NOMO-1 treated with DMSO at 0.1 percent for 48 hours (cell line): ENCODE data around the gene MYL4.
"Not testable (repeated sequence)": the region's sequence is repeated elsewhere in the genome, so short reads cannot be mapped to it uniquely, and the experiment has no call there.

Source experiments
- DNase-seq: peaks from one replicate; lab custom pipeline; 2025; ENCODE audit not compliant: unreplicated experiment; lab: John Stamatoyannopoulos, UW

MYL4 gene

DNA sequence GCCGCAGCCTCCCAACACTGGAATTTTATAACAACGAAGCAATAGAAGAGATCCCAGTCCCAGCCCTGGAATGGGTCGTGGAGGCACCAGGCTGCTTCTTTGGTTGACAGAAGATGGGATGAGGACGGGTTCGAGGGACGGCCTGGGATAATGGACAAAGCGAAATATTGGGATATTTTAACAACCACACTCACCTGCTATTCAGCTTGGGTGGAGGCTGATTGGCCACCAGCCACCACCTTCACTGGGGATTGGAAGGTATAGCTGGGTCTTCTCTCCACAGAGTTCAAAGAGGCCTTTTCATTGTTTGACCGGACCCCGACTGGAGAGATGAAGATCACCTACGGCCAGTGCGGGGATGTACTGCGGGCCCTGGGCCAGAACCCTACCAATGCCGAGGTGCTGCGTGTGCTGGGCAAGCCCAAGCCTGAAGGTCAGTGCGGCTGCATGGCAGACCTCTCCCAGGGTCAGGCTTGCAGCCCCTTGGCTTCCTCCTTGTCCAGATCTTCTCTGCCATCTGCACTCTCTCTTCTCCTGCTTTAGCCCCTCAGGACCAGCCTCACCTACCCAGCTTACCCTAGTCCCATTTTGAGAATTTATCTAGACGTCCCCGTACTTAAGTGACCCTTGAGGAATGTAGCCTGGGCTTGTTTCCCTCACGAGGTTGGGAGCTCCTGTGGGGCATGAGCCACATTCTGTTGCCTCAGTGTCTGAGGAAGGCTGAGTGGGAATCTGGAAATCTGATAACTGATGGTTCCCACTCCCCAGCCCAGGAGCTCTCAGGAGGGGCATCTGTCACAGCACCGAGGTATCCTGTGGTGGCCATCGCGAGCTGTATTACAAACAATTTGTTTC is 10.7 kb downstream of the MYL4 start:
- DNase-seq = no peak

DNA sequence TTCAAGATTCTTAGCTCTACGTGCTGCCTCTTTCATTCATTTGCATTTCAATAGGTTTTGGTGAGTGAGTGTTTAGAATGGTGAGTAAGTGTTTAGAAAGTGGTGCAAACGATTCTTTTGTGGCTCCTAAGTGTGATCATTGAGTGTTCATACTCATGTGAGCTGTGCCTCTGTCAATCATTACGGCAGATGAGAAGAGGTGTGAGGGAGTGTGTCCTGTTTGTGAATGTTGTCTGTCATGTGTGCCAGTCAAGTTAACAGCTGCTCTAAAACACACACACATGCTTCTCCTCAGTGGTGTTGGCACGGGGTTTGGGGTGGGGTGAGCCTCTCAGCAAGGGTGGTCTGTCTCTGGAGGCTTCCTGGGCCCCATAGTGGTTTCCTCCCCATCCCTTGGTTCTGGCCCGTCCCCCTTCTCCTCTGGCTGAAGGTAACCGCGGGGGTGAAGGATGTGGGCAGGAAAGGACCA is 11.4 kb downstream of the MYL4 start:
- DNase-seq = no peak

DNA sequence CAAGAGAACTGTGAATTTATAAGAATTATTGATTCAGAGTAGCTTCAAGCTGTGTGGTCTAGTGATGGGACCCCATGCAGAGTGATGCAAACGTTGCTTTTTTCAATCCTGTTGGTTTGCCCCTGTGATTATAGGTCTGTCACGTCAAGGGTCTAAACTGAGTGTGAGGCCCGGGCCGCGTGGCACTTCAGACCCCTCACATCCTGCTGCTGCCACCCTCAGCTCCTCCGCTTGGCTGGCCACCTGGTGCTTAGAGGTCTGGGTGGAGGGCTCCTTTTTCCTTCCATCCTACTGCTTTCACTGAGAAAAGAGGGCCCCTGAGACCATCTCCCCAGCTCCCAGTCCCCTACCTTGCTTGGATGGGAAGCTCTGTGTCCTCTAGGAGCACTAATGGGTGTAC is 12.0 kb downstream of the MYL4 start:
- DNase-seq = no peak

DNA sequence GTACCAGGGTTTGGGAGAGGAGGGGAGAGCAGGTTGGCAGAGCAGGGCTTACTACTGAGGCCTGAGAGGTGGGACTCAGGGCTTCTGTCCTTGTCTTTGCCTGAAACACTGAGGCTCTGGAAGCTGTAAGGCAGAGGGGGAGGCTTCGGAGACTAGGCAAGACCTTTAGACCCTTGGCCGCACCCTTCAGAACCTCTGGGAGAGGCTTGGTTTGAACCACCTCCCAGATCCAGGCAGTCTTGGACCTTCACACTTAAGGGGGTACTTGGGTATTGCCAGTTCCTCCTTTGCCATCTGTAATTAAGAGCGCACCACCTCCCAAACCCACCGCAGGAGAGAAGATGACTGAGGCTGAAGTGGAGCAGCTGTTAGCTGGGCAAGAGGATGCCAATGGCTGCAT is 12.9 kb downstream of the MYL4 start:
- no peak for DNase-seq

DNA sequence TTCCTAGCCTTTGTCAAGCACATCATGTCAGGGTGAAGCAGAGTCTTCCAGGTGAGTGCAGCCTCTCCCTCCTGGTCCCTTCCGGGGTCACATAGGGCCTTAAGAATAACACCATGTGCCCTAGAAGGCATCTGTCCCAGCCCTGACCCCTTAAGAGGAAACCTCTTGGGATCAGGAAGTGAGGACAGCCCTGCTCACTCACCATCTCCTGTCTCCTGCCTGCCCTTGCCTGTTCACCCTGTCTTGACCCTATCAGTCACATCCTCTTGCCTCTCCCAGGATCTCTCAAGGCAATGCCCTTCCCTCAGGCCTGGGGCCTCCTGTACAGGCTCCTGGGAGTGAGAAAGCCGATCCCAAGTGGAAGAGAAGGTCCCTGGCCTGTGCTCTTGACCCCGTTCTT is 13.9 kb downstream of the MYL4 start:
- DNase-seq = no peak

DNA sequence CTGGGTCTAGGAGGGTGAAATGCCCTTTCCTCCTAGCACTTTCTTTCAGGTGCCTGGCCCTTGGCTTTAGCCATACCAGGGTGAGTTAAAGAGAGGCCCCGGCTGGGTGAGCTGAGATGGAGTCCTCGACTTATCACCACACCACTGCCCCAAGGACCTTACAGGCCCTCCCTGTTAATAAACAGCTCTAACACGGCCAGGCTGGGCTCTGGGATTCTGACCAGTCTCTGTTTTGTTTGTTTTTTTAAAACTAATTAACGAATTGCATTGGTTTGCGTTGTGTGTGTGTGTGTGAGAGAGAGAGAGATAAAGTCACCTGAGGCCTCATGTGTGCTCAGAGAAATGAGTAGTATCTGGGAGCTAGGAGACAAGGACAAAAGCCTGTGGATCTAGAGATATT is 14.3 kb downstream of the MYL4 start:
- no peak for DNase-seq

DNA sequence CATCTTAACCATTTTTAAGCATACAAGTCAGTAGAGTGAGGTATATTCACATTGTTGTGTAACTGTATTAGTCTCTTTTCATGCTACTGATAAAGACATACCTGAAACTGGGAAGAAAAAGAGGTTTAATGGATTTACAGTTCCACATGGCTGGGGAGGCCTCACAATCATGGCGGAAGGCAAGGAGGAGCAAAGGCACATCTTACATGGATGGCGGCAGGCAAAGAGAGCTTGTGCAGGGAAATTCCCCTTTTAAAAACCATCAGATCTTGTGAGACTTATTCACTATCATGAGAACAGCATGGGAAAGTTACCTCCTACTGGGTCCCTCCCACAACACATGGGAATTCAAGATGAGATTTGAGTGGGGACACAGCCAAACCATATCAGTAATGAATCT is 14.9 kb downstream of the MYL4 start:
- not testable (repeated sequence) for DNase-seq

DNA sequence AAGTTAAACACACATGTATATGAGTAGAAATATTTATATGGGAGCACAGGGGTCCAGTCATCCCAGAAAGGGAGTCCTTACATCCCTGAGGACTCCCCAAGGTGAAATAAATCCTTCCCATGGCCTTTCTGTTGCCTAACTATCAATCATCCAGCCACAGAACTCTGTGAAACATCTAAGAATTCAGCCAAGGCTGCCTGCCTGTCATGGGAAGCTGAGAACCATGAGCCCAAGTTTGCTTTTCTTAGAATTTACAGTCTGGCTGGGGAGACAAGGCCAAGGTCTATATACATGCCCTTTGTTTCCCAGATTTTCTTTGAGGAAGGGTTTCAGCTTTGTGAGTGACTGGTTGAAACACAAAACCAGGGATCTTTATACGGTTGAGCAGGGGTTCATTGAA is 15.8 kb downstream of the MYL4 start:
- no peak for DNase-seq

DNA sequence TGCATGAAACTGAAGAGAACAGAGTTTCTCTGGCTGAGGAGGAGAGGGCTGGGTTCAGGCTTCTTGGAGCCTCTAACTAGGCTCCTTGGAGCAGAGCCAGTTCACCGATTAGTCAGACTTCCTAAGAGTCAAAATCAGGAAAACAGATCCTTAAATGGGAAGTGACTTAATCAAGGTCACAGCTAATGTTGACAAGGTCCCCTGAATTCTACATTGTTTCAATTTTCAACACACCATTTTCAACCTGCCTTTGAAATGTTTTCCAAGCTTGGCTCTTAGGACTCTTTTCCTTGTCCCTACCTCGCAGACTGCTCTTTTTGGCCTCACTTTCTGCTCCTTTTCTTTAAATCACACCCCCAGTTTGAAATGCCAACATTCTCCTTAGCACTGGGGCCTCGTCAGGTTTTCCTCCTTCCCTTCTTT is 16.3 kb downstream of the MYL4 start:
- no peak for DNase-seq

DNA sequence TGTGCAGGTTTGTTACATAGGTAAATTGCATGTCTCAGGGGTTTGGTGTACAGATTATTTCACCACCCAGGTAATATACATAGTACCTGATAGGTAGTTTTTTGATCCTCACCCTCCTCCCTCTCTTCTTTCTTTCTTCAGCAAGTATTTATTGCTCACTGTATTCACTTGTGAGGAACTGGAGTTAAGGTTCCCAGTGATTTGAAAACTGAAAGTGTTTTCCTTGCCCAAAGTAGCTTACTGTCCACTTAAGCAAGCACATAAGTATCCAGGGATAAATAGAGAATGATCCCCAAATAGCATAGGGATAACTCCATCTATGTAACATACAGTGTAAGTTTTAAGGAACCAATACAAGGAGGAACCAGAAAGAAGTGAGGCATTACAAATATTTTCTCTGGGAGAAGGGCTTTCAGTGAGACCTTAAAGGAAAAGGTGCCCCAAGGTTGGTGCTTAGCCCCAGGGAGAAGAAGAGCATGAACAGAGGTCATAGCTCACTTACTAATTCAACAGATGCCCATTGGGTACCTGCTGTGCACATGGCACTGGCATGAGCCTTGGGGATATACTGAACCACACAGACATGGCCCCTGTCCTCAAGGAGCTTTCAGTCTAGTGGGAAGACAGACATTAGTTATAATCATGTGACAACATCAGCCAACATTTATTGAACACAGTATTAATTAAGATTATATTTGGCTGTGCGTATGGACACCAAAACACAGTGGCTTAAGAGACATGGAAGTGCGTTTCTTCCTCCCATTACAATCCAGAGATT is 17.0 kb downstream of the MYL4 start:
- no peak for DNase-seq

DNA sequence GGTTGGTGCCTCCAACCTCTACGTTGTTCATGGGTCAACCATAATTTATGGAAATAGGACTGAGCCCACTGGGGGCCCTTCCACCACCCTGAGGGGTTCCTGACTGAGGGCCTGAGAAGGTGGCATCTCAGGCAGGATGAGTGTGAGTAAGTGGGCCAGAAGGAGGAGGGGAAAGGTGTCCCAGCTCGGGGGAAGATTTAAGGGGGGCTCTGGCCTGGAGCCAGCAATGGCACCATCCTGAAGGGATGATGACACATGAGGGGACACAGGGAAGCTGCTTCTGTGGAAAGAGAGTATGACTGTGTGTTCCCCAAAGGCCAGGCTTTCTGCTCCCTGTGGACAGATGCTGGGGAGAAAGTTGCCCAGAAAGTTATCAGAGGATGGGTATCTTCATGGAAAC is 18.7 kb downstream of the MYL4 start:
- no peak for DNase-seq

DNA sequence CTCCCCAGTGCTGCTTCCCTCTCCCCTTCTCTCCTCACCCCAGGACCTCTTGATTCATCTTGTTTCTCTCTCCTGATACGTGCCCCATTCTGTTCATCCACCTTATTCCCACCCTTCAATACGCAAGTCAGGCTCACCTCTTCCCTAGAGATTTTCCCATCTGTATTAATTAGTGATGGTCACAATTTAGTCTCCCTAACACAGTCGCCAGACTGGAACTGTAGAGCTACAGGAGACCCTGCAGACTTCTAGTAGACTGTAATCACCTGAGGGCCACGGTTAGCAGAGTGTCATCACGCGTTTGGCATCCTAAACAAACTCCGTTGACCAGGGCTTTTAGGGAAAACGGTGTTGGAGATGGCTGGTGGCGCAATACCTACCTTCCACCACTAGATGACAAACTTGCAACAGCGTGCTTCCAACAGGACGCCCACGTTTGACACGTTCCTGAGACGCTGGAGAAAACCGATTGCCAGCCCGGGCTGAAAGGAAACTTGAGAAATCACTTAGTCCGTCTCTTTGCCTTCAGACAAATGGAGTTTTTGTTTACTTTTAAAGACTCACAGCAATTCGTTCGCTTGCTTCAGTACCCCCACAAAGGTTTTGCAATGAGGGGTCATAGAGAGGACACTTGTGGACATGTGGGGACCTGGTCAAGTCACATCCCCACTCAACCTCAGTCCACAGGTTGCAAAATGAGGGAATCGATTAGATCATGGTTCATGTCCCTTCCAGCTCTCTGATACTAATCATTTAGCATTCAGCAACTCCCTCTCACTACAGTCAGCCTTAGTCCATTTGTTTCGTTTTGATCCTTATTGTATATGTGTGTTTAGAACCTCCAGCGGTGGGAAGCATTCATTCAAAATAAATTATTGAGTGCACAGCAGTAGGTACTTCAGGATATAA is 20.6 kb downstream of the MYL4 start:
- peak; percentile 83 for DNase-seq

DNA sequence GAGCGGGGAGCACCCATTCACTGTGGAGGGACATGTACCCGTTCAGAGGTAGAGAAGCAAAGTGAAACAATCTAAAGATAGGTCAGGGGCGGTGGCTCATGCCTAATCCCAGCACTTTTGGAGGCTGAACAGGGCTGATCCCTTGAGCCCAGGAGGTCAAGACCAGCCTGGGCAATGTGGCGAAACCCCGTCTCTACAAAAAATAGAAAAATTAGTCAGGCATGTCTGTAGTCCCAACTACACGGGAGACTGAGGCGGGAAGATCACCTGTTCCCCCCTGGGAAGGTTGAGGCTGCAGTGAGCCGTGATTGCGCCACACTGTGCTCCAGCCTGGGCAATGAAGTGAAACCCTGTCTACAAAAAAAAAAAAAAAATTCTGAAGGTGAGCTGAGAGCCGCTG is 21.7 kb downstream of the MYL4 start:
- no peak for DNase-seq

DNA sequence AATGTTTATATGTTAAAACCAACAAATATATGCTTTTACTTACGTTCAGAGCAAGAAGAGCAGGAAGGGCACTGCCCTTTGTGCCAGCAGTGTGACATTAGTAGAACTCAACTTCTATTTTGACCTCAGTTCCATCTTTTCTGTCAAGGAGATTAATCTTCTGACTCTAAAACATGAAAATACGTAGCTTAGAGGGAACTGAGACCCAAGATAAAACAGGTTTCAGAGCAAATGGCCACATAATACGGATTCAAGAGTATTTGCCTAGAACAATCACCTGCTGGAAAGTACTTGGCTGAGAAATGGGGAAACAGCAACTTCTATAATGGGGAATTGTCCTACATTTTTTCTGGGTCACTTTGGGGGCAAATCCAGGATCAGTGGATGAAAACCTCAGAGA is 22.2 kb downstream of the MYL4 start:
- no peak for DNase-seq

DNA sequence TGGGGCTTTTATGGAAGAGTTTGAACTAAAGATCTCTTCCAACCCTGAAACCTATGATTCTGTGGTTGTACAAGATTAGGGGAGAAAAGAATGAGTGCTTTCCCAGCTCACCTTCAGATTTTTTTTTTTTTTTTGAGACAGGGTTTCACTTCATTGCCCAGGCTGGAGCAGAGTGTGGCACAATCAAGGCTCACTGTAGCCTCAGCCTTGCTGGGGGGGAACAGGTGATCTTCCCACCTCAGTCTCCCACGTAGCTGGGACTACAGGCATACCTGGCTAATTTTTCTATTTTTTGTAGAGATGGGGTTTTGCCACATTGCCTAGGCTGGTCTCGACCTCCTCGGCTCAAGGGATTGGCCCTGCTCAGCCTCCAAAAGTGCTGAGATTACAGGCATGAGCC is 22.7 kb downstream of the MYL4 start:
- DNase-seq = no peak

DNA sequence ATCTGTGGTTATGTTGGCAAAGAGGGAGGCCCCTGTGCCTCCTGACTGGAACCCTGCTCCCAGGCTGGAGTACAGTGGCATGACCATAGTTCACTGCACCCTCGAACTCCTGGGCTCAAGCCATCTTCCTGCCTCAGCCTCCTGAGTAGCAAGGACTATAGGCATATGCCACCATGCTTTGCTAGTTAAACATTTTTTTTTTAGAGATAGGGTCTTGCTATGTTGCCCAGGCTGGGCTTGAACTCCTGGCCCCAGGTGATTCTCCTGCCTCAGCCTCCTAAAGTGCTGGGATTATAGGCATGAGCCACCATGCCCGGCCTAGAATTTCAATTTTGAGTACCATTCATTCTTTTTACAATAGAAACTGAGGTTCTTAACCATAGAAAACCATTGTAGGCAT is 23.3 kb downstream of the MYL4 start:
- no peak for DNase-seq

DNA sequence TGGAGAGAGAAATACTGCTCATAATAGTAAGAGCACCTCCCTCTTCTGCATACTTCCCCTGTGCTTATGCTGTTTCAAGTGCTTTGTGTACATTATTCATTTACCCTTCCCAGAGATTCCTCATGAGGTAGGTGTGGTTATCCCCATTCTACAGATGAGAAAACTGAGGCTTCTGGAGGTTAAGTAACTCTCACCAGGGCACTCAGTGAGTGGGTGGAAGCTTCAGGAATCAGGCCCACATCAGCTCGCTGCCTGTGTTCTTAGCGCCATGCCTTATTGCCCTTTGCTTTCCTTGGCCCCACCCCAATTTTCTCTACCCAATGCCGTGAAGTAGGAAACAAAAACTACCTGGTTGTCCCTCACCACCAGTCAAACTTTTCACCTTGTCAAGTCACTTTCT is 26.4 kb downstream of the MYL4 start:
- DNase-seq = no peak

DNA sequence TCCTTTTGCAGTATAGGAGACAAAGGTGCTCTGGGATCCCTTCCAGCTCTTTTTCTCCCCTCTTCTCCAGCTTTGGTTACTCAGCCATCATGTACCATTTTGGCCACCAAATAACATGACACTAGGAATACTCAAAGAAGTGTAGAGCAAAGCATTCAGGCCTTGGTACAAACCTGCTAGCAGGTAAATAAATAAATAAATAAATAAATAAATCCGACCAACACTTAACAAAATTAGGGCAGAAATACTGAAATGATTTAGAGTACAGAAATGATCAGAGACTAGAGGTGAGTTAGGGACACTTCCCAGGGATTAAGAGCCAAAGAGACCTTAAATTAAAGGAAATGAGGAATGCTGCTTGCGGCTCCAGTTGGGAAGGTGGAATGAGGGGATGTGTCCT is 26.8 kb downstream of the MYL4 start:
- DNase-seq = no peak

DNA sequence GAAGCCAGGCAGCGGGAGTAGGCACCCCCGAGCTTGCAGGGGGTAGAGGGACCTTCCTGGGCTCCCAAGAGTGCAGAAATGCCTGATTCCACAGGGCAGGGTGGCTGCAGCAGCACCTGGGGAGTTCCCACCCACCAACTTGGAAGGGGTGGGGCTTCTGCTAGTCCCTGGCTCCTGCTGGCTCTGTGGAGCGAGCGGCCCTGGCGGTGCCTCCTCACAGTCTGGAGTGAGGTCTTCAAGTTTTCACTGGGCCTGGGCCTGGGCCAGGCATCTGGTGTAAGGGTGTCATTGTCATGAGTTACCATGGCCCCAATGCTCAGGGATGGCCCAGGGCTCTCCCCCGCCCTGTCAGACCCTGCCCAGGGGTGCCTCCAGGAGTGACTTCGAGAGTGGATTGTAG is 28.7 kb downstream of the MYL4 start:
- no peak for DNase-seq

DNA sequence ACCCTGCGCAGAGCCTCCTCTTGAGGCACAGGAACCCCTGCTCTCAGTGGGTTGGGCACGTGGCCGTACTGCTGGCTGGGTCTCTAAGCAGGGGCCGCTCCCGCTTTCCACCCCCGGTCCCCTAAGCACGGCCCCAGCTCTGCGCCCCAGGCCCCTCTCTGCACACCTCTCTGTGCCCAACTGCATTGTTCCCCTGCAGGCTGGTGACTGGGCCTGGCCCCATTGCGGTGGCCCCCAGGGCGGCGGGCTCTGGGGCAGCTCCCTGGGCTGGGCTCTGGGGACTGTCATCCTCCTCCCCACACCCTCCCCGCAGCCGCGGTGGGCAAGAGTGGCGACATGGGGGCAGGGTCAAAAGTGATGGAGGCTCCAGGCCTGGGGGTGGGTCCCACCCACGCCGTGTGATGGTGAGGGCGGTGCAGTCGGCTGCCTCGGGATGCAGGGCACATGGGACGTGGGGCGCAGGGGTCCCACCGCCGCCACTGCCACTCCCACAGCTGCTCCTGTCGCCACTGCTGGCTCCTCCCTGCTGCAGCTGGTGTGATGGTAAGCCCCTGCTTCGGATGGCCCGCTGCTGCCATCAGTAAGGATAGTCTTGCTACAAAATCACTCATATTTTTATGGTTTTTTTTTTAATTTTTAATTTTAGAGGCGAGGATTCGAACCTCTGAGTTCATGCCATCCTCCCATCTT is 29.3 kb downstream of the MYL4 start:
- DNase-seq = no peak

DNA sequence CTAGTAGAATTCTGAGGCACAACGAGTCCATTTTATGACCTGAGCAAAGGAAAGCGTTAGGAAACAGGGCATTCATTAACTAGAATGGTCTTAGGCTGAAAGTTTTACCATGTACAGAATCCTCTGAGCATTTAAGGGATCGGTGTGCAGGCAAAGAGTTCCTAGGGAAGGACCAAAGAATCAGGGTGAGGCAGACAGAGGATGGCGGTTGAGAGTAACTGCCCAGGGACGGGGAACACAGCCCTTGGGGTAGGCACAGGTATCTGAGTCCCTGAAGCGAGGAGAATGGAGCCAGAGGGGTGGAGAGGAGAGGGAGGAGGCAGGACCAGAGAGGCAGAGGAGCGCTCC is 30.4 kb downstream of the MYL4 start:
- DNase-seq = no peak
